Measurements from ENCODE around the gene KRT79.

KRT79 gene

GRCh38 chr12:52792185-52793029 lies 41.7 kb downstream of the KRT79 start:
- no peak for DNase-seq

GRCh38 chr12:52791271-52792184 lies 42.6 kb downstream of the KRT79 start:
- DNase-seq: no peak

GRCh38 chr12:52790427-52791270 lies 43.5 kb downstream of the KRT79 start:
- DNase-seq: no peak

GRCh38 chr12:52789637-52790426 lies 44.3 kb downstream of the KRT79 start:
- DNase-seq: peak in 3 of 56 donors; percentile 8 to 37 (median 10)

GRCh38 chr12:52788876-52789636 lies 45.1 kb downstream of the KRT79 start:
- no peak for DNase-seq

GRCh38 chr12:52788192-52788875 lies 45.8 kb downstream of the KRT79 start:
- no peak for DNase-seq

- DNase-seq: no peak
Measured at GRCh38 chr12:52787324-52788191, 46.6 kb downstream of the KRT79 start.

- DNase-seq: no peak
Measured at GRCh38 chr12:52784909-52785308, 49.2 kb downstream of the KRT79 start.

GRCh38 chr12:52783563-52784316 lies 50.4 kb downstream of the KRT79 start:
- no peak for DNase-seq

- DNase-seq: no peak
Measured at GRCh38 chr12:52782502-52782901, 51.6 kb downstream of the KRT79 start.

- no peak for DNase-seq
Measured at GRCh38 chr12:52781399-52782082, 52.6 kb downstream of the KRT79 start.

GRCh38 chr12:52779914-52780313 lies 54.2 kb downstream of the KRT79 start:
- DNase-seq: no peak

GRCh38 chr12:52778833-52779232 lies 55.3 kb downstream of the KRT79 start:
- DNase-seq: no peak

- DNase-seq: no peak
Measured at GRCh38 chr12:52777566-52777965, 56.5 kb downstream of the KRT79 start.

GRCh38 chr12:52776913-52777395 lies 57.2 kb downstream of the KRT79 start, which contains the start of gene KRT76:
TSS of gene KRT76 (minus strand) at chr12:52777345. CDS start at chr12:52777291, 54 bp downstream.
- DNase-seq: no peak

- DNase-seq: no peak
Measured at GRCh38 chr12:52776435-52776834, 57.7 kb downstream of the KRT79 start.

Data from amygdala (tissue), 56 donors.